HG02588 (cell line): Measurements from ENCODE around the gene PPFIA1.

ENCODE experiments used
- ATAC-seq: cut with Tn5 transposase; IDR thresholded peaks from one replicate; pipeline ENCODE4 v1.9.1; 2021; ENCODE audit warnings: mild to moderate bottlenecking, moderate library complexity; ENCODE audit not compliant: unreplicated experiment

The PPFIA1 gene

GRCh38 chr11:70270104-70270876, at the start of gene PPFIA1:
Gene PPFIA1, plus strand, starts transcription at chr11:70270690. Its CDS starts 1,483 bp downstream, at chr11:70272173.
- ATAC-seq, result peak; percentile 92

GRCh38 chr11:70220920-70221319, 49.6 kb upstream of the PPFIA1 start:
- ATAC-seq, result no peak

GRCh38 chr11:70225681-70226177, 44.8 kb upstream of the PPFIA1 start:
- no peak for ATAC-seq

GRCh38 chr11:70226183-70226582, 44.3 kb upstream of the PPFIA1 start:
- no peak for ATAC-seq

DNA sequence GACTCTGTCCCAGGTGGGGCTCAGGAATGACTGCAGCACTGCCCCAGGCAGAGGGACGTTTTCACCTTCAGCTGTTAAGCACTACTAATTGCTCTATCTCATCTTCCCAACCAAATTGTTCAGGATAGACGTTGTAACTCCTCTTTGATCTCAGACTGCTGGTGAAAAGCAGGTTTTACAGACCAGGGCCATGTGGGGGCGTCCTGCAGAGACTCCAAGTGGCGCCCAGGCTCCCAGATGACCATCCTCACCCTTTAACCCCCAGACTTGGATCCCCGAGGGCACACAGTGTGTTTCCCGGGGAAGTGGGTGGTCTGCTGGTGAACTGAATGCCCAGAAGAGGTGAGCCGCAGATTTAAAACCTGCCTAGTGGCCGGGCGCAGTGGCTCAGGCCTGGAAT, 43.5 kb upstream of the PPFIA1 start:
- ATAC-seq, result no peak

GRCh38 chr11:70229737-70230136, 40.8 kb upstream of the PPFIA1 start:
- ATAC-seq, result no peak

DNA sequence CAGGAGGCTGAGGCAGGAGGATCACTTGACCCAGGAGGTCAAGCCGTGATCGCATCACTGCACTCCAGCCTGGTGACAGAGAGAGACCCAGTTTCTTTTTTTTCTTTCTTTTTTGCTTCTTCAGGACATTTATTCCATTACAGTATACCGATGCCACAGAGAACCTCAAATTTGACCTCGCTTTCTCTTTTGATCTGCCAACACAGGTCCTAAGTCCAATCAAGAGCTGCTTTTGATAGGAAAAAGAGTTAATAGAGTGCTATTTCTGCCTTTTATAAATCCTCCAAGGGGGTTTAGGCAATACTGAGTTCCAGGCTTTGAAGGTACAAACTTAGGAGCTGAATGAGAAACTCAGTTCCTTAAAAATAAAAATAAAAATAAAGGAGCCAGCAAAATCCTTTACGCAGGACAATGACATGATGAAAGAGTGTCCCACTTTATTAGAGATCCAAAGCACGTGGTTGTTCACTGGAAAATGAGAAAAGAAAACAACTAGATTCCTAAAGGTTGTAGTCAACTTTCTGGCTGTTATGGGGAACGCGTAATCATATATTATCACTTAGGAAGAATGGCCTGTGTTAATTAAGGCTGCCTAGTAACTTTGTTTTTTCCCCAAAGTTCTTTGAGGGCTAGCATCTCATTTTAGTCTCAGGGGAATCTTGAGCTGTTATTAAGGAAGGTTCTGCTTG, 40.2 kb upstream of the PPFIA1 start:
- ATAC-seq, result no peak

DNA sequence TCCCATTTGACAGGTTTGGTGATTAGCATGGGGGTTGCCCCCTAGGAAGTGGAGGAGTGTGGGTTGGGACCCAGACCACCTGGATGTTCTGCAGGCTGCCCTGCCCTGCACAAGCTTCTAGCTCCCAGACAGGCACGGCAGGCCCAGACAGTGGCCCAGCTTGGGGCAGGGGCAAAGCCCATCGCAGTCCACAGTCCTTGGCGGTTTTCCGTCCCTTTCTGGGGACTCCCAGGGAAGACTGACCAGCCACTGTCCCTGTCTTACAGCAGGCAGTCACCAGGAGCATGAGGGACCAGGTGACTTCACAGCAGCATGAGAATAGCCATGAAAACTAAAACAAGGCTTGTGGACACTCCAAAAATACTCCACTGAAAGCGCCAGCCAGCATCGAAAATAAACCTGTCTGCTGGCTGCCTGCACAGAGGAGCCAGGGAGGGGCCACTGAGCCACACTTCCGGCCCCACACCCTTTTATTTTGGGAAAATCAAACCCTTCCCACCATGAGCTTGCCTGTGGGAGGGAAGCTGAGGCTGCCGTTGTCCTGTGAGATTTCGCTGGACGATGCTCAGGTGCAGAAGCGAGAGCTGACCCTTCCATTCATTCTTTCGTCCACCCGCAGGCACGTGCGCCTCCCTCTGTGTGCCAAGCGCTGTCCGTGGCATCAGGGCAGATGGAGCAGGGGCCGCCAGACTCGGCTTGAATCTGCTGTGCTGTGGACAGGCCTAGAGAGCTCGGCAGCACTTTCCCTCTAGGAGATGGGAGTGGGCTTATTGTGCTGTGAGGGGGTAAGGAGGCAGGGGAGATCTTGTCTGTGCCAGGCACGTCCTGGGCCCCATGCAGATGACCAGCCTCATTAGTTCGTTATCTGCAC, 39.4 kb upstream of the PPFIA1 start:
- ATAC-seq, result no peak

DNA sequence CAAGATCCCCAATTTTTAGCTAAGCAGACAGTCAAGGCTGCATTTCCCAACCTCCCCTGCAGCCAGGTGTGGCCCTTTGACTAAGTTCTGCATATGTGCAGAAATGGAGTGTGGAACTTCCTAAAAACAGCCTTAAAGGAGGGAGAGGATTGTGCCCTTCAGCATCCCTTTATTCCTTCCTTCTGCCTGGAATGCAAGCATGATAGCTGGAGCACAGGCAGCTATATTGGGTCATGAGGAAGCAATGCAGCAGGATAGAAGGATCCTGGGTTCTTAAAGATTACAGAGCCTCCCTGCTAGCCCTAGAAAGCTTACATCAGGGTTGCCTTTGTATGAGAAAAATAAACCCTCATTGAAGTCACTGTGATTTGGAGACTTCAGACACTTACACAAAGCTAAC, 37.5 kb upstream of the PPFIA1 start:
- no peak for ATAC-seq

DNA sequence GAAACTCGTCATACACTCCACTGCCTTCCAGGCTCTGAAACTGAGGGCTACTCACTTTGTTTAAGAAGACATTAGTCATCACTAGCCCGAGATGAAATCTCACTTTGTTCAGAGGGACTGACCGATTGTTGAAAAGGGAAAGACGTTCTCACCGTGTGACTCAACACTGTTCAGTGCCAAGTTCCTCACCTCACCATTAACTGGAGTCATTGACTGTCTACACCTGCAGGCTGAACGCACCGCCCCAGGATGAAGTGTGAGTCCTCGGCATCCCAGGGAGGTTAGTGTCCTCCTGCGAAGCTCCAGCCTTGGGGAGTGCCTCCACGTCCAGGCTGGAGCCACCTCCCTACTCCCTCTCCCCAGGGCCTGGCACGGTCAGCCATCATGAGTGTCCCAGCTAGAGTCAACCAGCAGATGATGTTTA, 37.0 kb upstream of the PPFIA1 start:
- ATAC-seq, result no peak

- no peak for ATAC-seq
Observed at GRCh38 chr11:70233962-70234361, 36.5 kb upstream of the PPFIA1 start.

DNA sequence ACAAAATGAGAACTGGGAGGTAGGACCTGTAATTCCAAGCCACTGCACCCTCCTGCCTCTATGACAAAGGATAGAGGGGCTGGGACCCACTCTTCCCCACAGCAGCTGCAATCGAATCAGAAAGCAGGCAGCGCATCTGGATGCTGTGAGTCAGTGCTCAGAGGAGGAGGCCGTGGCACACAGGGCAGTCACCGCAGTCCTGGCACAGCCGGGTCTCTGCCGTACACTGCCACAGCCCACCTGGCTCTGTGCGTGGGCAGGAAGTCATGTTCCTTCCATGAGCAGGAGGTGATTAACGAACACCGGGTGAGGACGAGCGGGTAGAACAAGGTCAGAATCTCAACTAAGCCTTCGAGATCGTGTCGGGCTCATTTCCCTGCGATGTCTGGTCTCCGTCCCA, 30.2 kb upstream of the PPFIA1 start:
- no peak for ATAC-seq

DNA sequence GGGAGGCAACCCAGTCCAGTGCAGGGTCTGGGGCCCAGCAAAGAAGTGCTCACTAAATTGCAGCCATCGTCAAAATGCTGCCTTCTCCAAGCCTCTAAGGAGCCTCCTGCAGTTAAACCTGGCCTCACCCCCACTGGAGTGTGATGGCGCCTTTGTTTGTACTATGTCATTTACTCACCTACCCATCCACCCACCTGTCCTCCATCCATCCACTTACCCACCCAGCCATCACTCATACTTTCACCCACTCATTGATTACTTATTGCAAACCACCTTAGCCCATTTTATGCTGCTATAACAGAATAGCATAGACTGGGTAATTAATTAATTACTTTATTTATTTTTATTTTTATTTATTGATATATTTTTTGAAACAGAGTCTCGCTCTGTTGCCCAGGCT, 28.8 kb upstream of the PPFIA1 start:
- ATAC-seq, result no peak

- ATAC-seq, result no peak
Observed at GRCh38 chr11:70242885-70243284, 27.6 kb upstream of the PPFIA1 start.

- ATAC-seq, result no peak
Observed at GRCh38 chr11:70243912-70244652, 26.4 kb upstream of the PPFIA1 start.

GRCh38 chr11:70244698-70245097, 25.8 kb upstream of the PPFIA1 start:
- no peak for ATAC-seq

DNA sequence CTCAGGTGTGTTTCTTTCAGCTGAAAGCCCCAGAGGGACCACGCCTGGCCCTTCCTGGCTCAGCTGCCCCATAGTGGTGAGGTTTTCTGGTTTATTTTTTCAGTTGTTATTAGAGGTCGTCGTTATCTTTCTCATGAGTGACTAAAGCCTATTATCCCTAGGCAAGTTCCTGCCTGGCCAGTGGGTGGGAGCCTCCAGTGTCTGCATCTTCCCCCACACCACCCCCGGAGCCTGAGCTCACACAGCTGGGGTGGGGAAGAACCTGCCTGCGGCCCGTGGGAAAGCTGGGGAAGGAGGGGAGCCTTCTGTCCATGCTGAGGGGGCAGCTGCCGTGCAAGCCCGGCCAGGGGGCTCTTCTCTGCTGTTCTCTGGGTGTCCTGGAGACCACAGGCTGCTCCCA, 24.3 kb upstream of the PPFIA1 start:
- no peak for ATAC-seq

GRCh38 chr11:70247042-70247709, 23.3 kb upstream of the PPFIA1 start:
- no peak for ATAC-seq

DNA sequence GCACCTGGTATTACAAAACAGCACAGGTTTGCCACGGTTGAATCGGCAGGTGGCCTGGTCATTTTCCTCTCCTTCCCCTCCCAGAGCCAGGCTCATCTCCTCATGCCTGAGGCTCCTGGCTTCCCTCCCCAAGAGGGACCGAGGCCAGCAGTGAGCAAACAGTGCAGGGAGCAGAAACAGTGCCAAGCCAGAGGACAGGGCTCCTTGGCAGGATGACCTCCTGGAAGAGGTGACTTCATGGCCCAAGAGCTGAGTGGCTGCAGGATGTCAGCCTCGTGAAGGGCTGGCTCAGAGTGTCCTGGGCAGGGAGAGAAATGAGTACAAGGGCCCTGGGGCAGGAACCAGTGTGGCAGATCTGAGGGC, 22.8 kb upstream of the PPFIA1 start:
- ATAC-seq, result no peak
